H54 (cell line): ENCODE measurements around the gene HORMAD1.
"Not testable (repeated sequence)": the region's sequence is repeated elsewhere in the genome, so short reads cannot be mapped to it uniquely, and the experiment has no call there.

ENCODE experiments used
- DNase-seq: peaks from one replicate; pipeline ENCODE4 v3.0.0; 2011; ENCODE audit warnings: low spot score, mixed read lengths; ENCODE audit not compliant: insufficient read length
- FAIRE-seq: peaks from 3 replicates; lab custom pipeline; 2011; peaks lifted over from hg19 to GRCh38; lab: Jason Lieb, UNC
- POLR2A ChIP-seq: IDR thresholded peaks from 2 replicates; pipeline ENCODE4 v1.6.1; 2011; ENCODE audit warnings: low read depth, mild to moderate bottlenecking, low read length

HORMAD1 gene

DNA sequence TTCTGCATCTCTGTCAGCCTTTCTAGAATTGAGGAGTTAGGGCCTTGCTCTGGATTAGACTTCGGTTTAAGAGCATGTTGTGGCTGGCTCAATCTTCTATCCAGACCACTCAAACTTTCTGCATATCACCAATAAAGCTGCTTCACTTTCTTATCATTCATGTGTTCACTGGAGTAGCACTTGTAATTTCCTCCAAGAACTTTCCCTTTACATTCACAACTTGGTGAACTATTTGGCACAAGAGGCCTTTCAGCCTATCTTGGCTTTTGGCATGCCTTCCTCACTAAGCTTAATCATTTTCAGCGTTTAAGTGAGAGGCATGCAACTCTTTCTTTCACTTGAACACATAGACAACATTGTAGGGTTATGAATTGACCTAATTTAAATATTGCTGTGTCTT lies 3.6 kb upstream of the HORMAD1 start:
- FAIRE-seq (no peak), DNase-seq (no peak)
- TF ChIP-seq POLR2A, result no peak

GRCh38 chr1:150720098-150720497 lies 597 bp downstream of the HORMAD1 start:
- TF ChIP-seq POLR2A, result no peak
- FAIRE-seq (no peak), DNase-seq (no peak)

DNA sequence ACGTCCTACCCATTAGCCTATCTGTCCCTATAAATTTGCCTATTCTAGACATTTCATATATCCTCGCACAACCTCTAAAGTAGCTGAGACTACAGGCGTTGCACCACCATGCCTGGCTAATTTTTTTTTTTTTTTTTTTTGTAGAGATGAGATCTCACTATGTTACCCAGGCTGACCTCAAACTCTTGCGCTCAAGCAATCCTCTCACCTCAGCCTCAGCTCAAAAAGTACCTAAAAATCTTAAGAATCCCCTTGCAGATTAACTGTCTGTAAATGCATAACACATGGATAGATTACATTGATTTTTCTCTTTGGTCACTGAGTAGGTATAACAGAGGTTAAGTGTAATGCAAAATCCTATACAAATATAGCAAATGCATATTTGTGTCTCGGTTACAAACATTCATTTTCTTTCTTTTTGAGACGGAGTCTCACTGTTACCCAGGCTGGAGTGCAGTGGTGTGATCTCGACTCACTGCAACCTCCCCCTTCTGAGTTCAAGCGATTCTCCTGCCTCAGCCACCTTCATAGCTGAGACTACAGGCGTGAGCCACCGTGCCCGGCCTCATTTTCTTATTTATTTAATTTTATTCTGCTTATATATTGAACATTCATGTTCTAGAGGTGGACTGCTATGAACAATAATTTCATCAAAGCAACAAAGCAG lies 2.3 kb downstream of the HORMAD1 start:
- no peak for DNase-seq
- TF ChIP-seq POLR2A, result no peak
- FAIRE-seq, result no peak

DNA sequence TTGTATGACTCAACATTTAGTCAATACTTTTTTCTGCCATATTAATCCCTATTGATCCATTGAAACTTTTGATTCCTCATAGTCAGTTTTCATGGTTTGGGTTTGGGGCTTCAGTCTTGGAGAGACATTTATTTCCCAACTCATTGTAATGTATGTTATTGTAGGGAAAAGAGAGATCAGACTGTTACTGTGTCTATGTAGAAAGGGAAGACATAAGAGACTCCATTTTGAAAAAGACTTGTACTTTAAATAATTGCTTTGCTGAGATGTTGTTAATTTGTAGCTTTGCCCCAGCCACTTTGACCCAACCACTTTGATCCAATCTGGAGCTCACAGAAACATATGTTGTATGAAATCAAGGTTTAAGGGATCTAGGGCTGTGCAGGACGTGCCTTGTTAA lies 11.7 kb downstream of the HORMAD1 start:
- FAIRE-seq, DNase-seq: not testable (repeated sequence)

GRCh38 chr1:150708595-150708994 lies 12.1 kb downstream of the HORMAD1 start:
- no peak for FAIRE-seq
- no peak for DNase-seq
- no peak for TF ChIP-seq POLR2A

DNA sequence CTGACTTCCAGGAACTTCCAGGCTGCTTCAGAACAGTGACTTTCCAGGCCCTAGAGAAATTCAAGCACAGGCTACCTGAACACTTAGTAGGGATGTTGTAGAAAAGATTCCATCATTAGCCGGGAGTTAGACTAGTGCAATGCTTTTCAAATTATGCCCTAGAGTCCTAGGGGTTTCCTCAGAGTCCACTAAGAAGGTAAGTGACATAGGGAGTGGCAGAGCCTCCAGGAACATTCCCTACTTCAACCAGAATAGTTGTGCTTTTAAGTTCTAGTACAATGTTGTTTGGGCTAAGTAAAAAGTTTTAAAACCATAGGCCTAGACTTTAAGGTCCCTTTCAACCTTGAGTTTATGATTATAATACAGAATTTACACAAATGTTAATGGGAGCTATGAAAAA lies 14.6 kb downstream of the HORMAD1 start:
- no peak for DNase-seq
- no peak for FAIRE-seq
- TF ChIP-seq POLR2A, result no peak

DNA sequence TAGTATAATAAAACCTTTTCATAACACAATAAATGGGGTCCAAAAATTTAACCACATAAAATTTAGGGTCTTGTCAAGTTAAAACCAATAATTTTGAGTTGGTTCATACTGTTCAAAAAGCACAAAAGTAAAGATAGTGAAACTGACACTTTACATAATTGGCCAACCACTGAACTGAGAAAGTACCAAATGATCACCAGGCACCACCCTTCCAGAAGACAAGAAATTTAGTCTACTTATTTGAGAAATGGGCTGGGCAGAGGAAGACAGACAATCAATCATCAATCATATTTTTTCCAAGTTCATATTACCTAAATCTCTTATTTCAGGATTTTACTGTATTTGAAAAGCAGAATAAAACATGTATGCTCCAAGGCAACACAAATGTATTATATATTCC lies 17.3 kb downstream of the HORMAD1 start:
- TF ChIP-seq POLR2A, result no peak
- no peak for DNase-seq
- FAIRE-seq, result no peak

GRCh38 chr1:150696995-150697927 lies 23.4 kb downstream of the HORMAD1 start, which contains the start of gene GOLPH3L:
TSS of gene GOLPH3L (minus strand) at chr1:150697154. CDS start at chr1:150694838, 2,316 bp downstream.
- DNase-seq (peak; percentile 75), FAIRE-seq (peak; percentile 100)
- peak; percentile 60 for TF ChIP-seq POLR2A

DNA sequence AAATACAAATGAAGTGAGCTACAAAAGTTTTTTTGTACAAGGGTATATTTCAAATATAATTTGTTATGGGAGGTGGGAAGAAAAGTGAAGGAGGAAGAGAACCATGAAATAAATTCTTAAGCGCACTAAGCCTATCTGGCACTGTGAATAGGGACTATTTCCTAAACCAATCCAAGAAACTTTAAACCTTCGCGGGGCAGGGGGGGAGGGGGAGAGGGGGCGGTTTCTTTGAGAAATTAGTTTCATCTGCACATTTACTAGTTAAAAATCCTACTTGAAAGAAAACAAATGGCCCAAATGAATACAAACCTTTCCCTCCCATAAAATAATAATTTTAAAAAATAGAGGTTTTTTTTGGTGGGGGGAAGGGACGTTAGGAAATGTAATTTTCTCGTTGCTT lies 24.1 kb downstream of the HORMAD1 start:
- TF ChIP-seq POLR2A, result no peak
- DNase-seq, result no peak
- FAIRE-seq, result no peak

GRCh38 chr1:150696162-150696561 lies 24.5 kb downstream of the HORMAD1 start:
- peak; percentile 65 for FAIRE-seq
- no peak for DNase-seq
- TF ChIP-seq POLR2A, result no peak

DNA sequence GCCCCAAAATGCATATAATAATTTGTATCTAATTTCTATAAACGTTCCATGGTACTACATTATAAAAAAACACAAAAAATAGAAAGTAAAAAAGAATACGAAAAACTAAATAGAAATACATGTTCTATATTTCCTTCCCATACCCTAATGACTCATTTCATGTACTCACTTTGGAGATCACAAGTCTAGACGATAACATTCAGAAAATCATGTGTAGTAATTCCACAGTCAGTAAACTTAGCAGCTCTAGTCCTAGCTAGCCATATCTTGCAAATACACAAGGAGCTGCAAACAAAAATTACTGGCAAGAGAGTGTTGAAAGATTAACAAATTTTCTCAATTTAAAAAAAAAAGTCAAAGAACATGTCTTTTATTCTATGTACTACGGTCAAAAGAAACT lies 25.1 kb downstream of the HORMAD1 start:
- FAIRE-seq, result no peak
- DNase-seq, result no peak
- no peak for TF ChIP-seq POLR2A

GRCh38 chr1:150692720-150693119 lies 28.0 kb downstream of the HORMAD1 start:
- FAIRE-seq, result no peak
- no peak for TF ChIP-seq POLR2A

DNA sequence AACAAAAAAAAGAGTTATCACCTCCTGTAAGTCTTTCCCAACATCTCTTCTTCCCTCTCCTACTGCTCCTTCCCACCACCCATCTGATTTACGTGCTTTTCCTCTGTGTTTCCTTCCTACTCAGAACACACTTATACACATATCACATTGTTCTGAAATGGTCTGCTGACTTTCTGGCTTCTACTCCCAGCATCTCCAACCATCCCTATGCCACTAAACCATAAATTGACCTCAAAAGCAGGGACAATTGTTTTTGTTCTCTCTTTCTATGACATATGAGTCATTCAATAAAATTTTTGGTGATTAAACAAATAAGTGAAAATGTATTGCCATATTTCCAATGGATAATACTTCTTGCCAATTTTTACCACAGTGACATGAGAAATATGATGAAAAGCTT lies 31.9 kb downstream of the HORMAD1 start:
- FAIRE-seq, result peak; percentile 52
- no peak for DNase-seq
- TF ChIP-seq POLR2A, result no peak

More at GRCh38 chr1:150692720-150693119, 28.0 kb downstream of the HORMAD1 start:
- no peak for DNase-seq

DNA sequence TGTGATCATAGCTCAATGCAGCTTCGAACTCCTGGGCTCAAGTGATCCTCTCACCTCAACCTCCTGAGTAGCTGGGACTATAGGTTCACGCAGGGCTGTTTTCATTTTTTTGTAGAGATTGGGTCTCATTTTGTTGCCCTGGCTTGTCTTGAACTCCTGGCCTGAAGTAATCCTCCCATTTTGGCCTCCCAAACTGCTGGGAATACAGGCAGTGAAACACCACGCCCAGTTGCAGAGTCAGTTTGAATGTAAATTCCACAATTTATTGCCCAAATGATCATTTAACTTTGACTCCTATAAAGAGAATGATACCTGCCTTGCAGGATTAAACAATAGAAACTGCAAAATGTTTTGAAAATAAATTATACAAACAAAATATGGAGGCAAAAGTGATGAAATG lies 34.4 kb downstream of the HORMAD1 start:
- FAIRE-seq (no peak), DNase-seq (no peak)
- TF ChIP-seq POLR2A, result no peak

- FAIRE-seq, result no peak
- TF ChIP-seq POLR2A, result no peak
- DNase-seq, result no peak
These were observed 36.8 kb downstream of the HORMAD1 start for GRCh38 chr1:150683914-150684313.
